ENCODE measurements around the gene ERBIN.

DNA sequence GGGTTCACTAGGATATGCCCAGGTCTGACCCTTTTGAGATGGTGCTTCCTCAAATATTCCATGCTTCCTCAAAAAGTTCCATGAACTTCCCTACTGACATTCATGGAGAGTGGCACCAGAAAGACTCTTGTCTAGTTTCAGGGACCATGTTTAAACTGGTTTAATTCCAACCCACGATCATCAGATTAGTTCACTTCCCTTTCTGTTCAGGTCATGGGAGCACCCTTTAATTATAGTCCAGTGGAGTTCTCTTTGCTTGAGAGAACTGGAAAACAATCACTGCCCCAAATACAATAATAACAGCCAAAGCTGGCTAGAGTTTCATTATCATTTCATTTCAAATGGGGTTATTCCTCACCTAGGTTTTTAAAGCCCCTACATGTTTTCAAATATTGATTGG, 9.7 kb upstream of the ERBIN start:
- TF ChIP-seq SUZ12 (IDR thresholded peaks at IDR 0.05; ENCODE audit: extremely low read depth, insufficient read depth, insufficient read length) (no peak), ZNF274 (IDR thresholded peaks at IDR 0.05; ENCODE audit: low read depth, low read length) (no peak), YY1 (IDR thresholded peaks at IDR 0.05; ENCODE audit: insufficient read depth, insufficient read length) (no peak)

Measured in NT2/D1 (cell line).